HUDEP-2 (cell line): ENCODE data around the gene AFDN.
"Not testable (repeated sequence)": the region's sequence is repeated elsewhere in the genome, so short reads cannot be mapped to it uniquely, and the experiment has no call there.

Source experiments
- DNase-seq, 76 experiments: peaks; one replicate each; lab custom pipeline; 2025; ENCODE audit not compliant: unreplicated experiment in 76 of 76; lab: John Stamatoyannopoulos, UW

The AFDN gene

DNA sequence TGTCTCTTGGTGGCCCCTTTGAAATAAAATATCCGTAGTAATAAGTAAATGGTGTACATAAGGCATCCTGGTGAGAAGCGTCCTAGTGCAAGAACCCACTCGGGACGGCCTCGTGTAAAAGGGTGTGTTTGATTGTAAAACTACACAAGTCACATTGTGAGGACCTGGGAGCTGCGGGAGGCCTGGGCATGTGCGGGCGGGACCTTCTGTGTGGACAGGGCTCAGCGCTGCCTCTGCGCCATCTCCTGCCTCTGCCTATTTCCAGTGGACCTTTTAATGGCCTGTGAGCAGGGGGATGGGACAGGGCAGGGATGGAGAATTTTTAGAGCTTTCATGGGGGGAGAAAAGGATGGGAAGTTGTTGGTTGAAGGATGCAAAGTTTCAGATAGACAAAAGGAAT lies 145.5 kb downstream of the AFDN start:
- no peak for DNase-seq

DNA sequence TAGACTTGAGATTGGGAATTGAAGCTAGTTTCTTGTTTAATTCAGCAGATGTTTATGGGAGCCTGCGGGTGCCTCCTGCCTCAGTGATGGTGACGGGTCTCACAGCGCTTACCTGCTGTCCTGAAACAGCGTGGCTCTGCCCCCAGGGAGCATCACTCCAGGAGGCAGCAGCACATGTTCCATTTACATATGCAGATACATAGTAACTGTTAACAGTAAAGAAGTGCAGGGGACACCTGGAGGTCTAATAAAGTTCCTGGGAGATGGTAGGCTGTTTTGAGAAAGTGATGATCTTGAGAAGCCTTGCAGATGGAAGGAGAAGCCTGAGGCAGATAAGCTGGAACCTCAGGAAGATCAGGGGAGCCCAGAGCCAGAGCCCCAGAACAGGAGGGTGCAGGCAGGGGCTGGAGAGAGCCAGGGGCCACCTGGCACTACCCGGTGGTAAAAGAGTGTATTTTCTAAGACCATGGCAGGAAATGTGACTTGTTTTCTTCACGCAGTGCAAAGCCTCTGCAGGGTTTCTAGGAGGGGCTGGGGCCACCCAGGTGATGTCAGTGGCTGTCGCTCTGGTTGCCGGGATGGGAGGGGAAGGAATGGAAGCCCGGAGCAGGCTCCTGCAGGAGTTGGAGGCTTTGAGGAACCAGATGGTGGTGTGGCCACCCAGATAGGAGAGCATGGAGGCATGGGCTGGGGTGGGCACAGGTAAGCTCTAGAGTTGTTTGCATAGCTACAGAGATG lies 146.6 kb downstream of the AFDN start:
- DNase-seq: no peak

DNA sequence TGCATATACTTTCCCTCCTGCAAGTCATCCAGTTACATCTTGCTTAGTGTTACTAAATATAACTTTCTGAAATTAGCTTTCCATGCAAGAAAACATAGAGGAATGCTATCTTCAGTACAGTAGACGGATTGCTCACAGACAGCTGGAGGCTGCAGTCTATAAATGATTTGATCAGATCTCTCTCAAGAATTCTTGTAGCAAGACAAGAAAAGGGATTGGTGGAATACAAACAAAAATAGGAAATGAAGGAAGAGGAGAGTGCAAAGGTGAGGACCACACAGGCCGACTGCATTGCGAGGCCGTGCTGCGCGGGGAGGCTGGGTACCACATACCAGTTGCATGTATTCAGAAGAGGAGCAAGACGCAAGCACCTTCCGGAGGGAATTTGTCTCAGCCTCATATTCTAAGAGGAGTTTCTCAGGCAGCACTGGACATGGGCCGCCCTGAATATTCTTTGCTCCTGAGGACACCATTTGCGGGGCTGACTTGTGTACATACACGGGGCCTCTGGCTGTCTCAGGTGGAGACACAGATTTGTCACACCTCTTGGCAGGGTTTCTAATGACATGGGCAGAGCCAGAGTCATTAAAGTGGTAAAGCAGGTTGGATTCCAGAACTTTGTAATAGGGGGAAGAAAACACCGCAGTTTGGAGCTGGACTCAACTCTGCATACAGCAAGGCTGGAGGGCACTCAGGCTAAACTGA lies 148.1 kb downstream of the AFDN start:
- no peak for DNase-seq

DNA sequence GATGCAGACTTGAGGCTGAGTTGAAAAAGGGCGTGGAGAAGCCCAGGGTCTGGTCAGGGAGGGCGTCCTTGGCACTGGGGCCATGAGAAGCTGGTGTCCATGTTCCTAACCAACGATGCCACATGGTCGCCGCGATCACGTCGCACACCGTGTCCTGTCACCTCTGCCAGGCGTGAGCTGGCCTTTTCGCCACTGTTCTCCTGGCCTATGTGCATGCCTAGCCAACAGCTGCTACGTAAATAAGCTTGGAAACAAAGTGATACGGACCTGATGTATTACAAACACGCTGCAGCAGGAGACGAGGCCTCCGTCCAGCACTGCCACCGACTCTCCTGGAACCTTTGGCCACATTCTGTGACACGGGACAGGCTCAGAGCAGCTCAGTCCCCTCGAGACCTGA lies 148.7 kb downstream of the AFDN start:
- no peak for DNase-seq

DNA sequence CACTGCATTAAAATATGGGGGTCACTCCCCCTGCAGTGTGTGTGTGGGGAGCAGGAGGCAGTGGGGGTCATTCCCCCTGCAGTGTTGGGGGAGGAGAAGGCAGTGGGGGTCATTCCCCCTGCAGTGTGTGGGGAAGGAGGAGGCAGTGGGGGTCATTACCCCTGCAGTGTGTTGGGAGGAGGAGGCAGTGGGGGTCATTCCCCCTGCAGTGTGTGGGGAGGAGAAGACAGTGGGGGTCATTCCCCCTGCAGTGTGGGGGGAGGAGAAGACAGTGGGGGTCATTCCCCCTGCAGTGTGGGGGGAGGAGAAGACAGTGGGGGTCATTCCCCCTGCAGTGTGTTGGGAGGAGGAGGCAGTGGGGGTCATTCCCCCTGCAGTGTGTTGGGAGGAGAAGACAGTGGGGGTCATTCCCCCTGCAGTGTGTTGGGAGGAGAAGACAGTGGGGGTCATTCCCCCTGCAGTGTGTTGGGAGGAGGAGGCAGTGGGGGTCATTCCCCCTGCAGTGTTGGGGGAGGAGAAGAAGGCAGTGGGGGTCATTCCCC lies 149.5 kb downstream of the AFDN start:
- not testable (repeated sequence) for DNase-seq

DNA sequence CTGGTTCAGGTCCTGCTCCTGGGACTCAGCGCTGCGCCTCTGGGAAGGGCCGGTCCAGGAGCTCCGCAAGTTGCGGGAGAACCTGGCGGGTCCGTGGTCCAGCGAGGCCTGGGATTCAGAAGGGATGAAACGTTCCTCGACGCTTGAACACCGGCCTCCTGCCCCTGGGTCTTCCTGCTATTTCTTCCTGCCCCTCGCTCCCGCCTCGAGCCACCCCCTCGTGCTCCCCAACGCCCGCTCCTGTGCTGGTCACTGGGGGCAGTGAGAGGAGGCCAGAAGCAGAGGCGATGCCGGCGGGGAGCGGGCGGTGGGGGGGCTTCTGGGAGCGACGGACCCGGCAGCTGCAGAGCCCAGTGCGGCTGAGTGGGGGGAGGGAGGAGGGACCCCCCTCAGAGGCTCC lies 150.0 kb downstream of the AFDN start:
- no peak for DNase-seq

DNA sequence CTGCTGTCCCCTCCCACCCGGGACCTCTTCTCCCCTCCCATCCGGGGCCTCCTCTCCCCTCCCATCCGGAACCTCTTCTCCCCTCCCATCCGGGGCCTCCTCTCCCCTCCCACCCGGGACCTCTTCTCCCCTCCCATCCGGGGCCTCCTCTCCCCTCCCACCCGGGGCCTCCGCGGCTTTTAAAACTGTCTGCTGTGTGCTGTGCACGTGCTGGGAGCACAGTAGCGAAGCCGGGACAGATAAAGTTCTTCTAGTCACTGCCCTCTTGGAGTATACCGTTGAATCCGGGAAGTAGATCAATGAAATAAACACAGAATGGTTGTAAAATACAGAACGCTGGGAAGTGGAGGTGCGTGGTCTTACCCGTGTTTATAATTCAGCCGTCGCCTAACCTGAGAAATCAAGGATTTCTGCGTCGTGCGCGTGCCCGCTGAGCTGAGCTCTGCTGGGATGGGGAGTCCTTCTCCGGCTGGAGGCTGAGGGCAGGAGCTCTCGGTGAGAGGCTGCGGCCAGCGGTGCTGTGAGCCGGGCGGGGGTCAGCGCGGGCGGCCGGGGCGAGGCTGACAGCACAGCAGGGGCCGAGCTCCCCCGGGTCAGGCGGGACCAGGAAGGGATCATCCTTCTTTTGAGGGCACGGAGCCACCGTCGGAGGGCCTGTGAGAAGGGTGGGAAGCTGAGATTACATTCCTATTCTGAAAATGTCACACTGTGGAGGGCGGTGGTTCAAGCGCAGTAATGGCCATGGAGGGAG lies 151.2 kb downstream of the AFDN start:
- DNase-seq: no peak

DNA sequence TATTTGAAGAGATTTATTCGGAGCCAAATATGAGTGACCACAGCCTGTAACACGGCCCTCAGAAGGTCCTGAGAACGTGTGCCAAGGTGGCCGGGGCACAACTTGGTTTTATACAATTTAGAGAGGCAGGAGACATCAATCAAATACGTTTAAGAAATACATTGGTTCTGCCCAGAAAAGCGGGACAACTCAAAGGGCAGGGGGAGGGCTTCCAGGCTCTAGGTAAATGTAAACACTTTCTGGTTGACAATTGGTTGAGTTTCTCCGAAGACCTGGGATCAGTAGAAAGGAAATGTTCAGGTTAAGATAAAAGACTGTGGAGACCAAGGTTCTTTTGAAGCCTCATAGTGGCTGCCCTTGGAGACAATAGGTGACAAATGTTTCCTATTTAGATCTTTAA lies 151.9 kb downstream of the AFDN start:
- no peak for DNase-seq

DNA sequence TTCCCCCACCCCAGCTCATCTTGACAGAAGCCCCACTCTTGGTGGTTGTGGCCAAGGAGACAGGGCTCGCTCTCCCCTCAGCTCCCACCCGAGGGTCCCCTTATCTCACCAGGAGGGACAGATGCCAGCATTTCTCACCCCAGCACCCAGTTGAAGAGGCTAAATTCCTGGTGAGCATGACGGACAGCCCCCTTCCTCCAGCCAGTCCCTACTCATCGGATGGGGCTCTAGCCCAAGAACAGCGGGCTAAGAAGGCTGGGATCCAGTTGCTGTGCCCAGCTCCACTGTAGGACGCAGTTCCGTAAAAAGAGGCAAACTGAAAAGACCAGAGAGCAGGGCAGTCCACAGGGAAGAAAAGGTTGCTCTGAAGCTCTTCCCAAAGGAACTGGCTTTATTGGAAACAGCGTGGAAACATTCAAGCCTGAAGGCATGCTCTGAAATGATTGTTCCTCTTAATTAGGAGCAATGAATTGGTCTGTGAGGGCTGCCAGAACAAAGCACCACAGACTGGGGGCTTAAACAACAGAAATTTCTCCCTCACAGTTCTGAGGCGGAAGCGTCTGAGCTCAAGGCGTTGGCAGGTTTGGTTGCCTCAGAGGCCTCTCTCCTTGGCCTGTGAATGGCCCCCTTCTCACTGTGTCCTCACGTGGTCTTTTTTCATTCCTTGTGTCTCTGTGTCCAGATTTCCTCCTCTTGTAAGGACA lies 152.9 kb downstream of the AFDN start:
- DNase-seq: no peak

DNA sequence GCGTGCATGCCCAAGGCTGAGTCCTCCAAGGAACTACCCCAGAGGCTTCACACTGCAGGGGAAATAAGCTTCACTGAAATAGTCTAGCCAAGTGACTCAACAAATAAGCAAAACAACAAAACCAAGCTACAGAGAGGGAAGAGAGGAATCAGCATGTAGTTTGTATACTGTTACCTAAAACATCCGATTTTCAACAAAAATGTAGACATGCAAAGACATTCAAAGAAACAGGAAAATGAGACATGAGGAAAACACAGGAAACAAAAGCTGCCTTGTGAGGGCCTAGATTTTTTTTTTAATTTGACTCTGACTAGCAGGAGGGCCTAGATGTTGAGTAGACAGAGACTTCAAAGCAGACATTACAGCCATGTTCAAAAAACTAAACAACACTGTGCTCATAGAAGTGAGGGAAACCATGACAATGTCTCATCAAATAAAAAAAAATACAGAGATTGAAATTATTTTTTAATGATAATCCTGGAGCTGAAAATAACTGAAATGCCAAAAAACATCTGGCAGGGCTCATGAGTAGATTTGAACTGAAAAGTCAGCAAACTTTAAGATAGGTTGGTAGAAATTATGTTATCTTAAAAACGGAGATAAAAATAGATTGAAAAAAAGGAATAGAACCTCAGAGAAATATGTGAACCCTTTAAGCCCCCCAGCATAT lies 154.3 kb downstream of the AFDN start:
- no peak for DNase-seq

DNA sequence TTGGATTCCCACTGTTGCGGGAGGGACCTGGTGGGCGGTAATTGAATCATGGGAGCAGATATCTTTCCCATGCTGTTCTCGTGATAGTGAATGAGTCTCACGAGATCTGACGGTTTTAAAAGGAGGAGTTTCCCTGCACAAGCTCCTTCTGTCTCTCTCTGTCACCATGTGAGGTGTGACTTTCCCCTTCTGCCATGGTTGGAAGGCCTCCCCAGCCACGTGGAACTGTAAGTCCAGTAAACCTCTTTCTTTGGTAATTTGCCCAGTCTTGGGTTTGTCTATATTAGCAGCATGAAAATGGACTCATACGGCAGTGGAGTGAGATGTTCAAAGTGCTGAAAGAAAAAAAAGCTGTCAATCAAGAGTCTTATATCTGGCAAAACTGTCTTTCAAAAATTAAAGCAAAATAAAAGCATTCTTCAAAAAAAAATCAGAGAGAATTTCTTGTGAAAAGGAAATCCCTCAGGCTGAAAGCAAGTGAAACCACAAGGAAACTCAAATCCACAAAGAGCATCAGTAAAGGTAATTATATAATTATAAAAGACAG lies 155.3 kb downstream of the AFDN start:
- no peak for DNase-seq

DNA sequence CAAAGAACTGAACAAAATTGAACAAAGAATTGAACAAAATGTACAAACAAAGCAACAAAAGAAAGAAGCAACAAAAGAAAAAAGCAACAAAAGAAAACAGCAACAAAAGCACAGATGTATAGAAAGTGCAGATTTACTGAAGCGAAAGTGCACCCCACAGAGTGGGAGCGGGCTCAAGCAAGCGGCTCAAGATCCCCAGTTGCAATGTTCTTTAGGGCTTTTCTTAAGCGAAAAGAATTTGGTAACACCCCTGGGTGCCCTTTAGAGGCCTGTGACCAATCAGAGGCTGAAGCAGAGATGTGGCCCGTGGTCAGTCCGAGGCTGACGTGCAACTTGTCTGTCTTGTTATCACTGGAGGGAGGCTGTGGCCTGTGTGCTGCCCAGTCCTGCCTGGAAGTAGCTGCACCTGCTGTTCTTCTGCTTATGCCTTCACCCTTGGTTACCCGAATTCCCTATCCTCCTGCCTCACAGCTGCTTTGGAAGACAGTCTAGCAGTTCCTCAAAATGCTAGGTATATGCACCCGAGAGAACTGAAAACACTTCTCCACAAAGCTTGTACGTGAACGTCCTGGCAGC lies 157.5 kb downstream of the AFDN start:
- no peak for DNase-seq

DNA sequence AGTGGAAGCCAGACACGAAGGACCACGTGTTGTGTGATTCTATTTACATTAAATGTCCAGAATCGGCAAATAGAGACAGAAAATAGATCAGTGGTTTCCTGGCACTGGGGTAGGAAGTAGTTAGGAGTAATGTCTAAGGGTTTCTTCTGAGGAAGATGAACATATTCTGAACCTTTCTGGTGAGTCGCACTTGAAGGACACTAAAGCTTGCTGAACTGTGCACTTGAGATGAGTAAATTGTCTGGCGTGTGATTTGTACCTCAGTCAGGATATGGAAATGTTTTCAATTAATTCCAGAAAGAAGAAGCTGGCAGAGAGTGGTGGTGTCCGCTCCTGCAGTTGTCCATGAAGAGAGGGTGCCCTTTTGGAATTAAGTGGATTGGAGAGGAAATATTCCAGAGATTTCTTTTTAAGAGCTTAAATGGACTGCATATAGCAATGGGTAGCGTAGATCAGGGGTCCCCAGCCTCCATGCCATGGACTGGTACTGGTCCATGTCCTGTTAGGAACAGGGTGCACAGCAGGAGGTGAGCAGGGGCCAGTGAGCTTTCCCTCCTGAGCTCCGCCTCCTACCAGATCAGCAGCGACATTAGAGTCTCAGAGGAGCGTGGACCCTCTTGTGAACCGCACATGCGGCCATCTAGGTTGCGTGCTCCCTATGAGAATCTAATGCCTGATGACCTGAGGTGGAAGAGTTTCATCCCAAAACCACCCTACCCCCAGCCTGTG lies 158.3 kb downstream of the AFDN start:
- no peak for DNase-seq

DNA sequence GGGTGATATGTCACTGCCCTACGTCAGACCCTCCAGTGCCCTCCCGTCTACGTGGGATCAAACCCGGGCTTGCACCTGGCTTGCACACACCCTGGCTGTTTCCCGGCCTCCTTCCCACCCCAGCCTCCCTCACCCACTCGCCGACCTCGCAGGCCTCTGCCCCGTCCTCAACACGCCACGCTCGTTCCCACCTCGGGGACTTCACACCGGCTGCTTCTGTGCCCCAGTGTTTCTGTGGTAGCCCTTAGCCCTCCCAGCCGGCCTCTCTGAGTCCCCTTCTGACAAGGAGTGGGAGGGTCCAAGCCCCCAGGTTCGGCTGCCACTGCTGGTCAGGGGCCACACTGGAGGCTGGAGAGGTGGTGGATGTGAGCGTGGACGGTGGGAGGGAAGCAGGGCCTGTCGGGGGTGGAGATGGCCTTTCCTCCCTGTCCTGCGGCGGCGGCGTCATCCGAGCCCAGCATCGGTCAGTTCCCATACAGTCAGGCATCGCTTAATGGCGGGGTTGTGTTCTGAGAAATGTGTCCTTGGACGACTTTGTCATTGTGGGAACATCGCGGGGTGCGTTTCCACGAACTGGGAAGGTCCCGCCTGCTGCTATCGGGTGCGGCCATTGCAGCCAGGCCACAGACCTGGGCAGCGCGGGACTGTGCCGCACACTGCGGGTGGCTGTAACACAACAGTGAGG lies 159.3 kb downstream of the AFDN start:
- DNase-seq: no peak

DNA sequence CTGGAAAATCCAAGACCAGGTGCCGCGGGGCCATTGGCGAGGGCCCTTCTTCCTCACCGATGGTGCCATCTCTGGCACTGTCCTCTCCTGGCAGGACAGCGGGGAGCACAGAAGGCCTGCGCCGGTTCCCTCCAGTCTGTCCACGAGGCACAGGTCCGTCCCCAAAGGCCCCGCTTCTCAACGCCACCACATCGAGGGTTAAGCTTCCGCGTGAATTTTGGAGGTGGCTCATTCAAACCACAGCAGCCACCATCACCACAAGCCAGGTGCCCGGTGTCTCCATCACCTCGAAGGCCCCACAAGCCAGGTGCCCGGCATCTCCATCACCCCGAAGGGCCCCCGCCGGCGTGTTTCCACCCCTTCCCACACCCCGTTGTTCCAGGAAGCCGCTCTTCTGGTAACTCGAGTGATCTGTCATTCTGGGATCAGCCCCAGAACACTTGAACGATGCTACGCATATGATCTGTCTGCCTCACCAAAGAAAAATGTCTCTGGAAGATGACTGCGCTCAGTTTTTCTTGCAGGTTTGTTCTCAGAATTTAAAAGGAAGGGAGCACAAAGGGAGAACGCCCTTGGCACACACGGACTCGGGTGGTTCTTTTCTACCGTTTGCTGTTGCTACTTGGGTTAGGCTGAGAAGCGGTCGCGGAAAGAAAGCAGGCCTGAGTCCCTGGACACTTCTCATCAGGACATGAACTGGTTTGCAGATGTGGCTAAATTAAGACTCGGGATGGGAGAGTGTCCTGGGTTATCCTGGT lies 160.9 kb downstream of the AFDN start:
- no peak for DNase-seq

DNA sequence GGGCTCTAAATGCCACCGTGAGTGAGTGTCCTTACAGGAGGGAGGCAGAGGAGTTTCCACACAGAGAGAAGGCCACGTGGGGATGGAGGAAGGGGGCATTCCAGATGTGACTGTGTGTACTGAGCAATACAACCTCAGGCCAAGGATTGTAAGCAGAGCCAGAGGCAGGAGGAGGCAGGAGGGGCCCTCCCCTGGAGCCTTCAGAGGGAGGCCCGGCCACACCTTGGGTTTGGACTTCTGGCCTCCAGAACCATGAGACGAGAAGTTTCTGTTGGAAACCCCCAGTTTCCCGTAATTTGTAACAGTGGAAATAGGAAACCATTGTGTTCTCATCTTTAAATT lies 161.4 kb downstream of the AFDN start:
- no peak for DNase-seq

DNA sequence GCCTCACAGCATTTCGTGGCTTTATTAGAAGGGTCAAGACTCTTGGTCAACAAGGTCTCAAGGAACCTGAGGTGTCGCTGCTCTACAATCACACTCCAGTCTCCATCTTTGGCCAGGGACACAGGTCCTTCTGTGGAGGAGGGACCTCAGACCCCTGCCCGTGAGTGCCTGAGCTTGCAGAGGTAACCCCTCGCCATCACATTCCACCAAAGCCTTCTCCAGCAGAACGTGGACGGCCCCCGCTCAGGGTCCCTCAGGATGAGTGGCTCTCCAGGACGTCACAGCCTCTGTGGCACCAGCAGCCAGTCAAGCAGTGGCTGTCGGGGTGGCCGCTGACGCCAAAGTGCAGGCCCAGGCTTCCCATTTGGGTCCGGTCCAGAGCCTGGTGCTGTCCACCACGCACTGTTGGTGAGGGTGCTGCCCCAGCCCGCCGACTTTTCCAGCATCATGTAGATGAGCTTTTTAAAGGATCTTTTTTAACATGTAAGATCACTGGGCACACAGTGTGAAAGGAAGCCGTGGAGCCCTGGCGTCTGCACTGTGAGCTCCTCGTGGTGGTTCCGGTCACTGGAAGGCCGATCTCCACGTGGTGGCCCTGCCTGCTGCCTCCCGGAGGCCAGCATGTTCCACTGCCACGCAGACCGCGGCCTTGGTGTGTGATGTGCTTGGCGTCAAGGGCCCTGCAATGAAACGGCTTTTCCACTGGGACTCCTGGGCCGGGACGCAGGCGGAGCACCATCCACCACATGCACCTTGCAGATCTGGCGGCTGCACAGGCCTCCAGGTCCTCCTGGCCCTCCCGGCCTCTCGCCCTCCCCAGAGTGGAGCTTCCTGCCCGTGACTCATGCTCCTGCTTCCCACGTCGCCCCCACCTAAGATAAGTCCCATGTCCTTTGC lies 162.5 kb downstream of the AFDN start:
- no peak for DNase-seq
